ENCODE results near the gene CHAT.

Gene CHAT

DNA sequence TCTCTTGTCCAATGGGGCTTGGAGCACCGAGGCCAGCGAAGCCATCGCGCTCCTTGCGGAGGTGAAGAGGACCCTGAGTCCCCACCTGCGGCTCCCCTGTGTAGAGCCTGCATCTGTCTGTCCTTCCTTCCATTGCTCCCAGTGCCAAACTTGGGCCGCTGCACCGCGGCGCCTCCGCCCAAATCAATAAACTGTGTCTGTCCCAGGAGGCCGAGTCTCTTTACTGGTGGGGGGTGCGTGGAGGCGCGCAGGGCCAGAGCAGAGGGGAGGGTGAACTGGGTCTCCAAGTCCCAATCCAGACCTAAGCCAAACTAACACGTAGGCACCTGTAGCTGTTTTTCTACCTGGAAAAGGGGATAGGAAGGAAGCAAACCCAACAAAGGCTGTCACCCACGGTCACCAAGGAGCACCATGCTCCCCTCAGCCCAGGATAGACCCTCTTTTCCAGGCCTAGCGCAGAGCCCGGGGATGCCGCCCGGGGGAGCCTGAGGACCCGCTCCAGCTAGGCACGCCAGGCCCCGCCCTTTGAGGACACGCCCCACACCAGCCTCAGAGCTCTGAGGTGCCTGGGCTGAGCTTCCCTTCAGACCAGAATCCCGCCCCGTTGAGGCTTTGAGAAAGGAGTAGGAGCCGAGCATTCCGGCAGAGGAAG is 1.2 kb upstream of the CHAT start:
- DNase-seq = no peak

- DNase-seq = peak; percentile 65
These were observed 514 bp upstream of the CHAT start for GRCh38 chr10:49613165-49613881.

- peak; percentile 37 for DNase-seq
These were observed 683 bp downstream of the CHAT start for GRCh38 chr10:49614242-49615198.

DNA sequence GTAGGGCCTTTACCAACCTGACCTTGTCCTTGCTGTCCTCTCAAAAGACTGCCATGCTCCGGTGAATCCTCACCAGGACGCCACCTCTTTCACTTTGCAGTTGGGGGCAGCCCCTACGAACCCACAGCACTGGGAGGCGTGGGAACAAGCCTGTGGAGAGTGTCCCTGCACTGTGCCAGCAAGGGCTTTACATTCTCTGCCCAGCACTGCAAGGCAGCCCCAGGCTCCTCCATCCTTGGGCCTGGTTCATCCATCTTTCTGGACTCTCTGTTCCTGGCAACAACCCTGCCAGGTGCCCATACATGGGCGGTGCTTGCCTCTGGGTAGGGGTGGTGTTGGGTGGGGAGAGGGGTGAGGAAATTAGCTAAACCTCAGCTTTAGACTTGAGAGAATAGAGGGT is 1.4 kb downstream of the CHAT start:
- DNase-seq = no peak

DNA sequence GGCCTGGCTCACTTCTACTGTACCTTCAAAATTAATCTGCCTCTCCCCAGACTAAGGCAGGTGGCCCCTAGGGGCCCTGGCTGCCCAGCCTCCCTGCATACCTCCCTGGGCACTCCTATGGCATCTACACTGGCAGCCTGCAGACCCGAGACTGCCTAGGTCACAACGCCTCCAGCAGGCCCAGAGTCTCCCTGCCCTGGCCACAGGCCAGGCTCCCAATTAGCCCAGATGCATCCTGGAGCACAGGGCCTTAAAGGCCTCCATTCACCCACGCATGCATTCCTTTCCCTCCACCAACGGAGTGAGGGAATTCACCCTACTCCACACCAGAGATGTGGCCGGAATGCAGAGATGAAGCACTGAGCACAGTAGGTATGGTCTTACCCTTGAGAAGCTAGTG is 1.9 kb downstream of the CHAT start:
- no peak for DNase-seq

DNA sequence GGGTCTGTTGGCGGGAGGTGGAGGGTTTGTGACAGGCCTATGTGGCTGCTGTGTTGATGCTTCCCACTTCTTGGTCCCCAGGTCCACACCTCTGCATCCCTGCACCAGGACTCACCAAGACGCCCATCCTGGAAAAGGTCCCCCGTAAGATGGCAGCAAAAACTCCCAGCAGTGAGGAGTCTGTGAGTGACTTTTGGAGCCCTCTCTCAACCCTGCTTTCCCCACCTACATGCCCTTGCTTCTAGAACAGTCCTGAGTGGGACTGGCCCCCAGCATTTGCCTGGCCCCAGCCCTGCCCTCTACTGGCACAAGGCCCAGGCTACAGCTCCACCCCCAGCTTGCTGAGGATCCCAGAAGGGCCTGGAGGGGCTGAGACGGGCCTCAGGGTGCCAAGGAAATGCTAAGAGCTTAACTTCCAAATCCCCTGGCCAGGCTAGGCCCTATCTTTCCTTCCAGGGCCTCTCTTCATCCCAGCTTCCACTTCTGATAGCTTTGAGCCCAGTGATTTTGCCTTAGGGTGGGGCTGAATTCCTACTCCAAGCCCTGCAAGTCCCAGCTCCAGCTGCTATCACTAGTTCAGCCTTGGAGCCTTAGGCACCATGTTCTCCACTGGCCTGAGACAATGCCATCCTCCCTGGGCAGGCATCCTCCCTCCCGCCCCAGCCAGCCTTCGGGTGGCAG is 2.7 kb downstream of the CHAT start:
- DNase-seq = no peak

GRCh38 chr10:49617121-49618020 is 3.5 kb downstream of the CHAT start:
- no peak for DNase-seq

DNA sequence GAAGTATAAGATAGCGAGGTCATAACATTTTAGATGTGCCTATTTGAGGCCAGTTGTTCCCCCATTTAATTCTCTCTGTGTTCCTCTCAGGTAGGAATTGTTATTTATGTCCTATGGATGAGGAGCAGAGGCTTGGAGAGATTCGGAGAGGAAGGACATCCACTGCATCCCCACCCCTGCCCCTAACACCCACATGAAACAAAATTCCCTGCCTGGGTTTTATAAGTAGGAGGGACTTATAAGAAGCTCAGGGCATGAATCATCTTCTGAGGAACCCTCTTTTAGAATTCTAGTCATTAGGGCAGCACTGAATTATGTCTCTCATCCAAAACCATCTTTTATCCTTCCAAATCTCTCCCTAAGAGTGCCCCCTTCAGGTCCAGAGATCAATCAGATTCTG is 5.0 kb downstream of the CHAT start:
- DNase-seq = no peak

GRCh38 chr10:49619613-49620012 is 5.8 kb downstream of the CHAT start:
- DNase-seq = no peak

- DNase-seq = no peak
These were observed 6.5 kb downstream of the CHAT start for GRCh38 chr10:49620286-49620810.

- peak; percentile 55 for DNase-seq
These were observed 7.1 kb downstream of the CHAT start for GRCh38 chr10:49620841-49621378.

- DNase-seq = no peak
These were observed 7.7 kb downstream of the CHAT start for GRCh38 chr10:49621561-49621960.

GRCh38 chr10:49622426-49623425 is 8.9 kb downstream of the CHAT start:
- DNase-seq = no peak

GRCh38 chr10:49624629-49625028 is 10.8 kb downstream of the CHAT start:
- no peak for DNase-seq

GRCh38 chr10:49625411-49625810 is 11.6 kb downstream of the CHAT start:
- no peak for DNase-seq

GRCh38 chr10:49627038-49627437 is 13.2 kb downstream of the CHAT start:
- DNase-seq = no peak

GRCh38 chr10:49627644-49628247 is 13.9 kb downstream of the CHAT start:
- DNase-seq = no peak

DNA sequence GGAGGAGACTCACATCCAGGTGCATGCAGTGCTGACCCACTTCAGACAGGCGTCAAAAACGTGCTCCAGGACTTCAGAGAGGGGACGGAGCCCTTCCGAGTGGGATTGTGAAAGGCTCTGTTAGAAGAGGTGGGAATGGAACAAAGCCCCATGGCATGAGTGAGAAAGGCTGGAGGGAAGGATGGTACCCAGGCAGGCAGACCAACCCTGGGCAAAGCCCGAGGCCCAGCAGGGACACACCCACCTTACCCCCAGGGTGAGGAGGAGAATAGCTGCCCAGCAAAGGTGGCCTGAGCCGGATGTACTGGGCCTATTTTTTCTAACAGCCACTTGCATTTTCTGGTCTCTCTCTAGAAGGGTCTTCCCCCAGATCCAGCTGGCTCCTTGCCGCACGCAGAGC is 14.8 kb downstream of the CHAT start:
- DNase-seq = no peak

DNA sequence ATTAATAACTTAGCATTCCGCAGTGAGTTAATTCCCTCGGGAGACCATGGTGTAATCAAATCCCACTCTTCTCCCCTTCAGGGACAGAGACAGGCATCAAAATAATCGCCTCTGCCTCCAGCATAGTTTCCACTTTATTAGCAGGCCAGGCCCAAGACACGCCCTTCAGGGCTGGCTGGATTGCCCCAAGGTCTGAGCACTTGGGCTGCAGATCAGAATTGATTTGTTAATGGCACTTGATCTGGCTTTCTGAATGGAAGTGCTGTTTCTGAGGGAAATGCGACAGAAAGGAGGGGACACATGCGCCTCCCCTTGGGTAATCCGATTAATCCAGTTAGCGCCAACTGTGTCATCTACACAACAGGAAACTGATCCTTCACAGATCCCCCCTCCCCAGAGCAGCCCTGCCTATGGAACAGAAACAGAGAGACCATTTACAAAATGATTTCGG is 15.6 kb downstream of the CHAT start:
- DNase-seq = peak; percentile 65
